Fibroblast of pulmonary artery (primary cell): ENCODE measurements around the gene FAM20B.

Source experiments
- DNase-seq: peaks from one replicate; pipeline ENCODE4 v3.0.0-alpha.2; 2010; ENCODE audit warnings: low read depth
- H3K4me3 ChIP-seq: replicated peaks from 2 replicates; pipeline ENCODE4 v1.5.1; 2011; ENCODE audit warnings: low read depth, mild to moderate bottlenecking, control low read depth, low read length, moderate library complexity
- CTCF ChIP-seq: IDR thresholded peaks from 2 replicates; pipeline ENCODE4 v1.5.1; 2011; ENCODE audit warnings: mild to moderate bottlenecking, control low read depth, low read length, inconsistent platforms; ENCODE audit errors: missing control alignments

The FAM20B gene

GRCh38 chr1:179104611-179105250 is 79.0 kb downstream of the FAM20B start:
- DNase-seq: no peak
- no peak for TF ChIP-seq CTCF
- H3K4me3 ChIP-seq: no peak overlapping the region

- H3K4me3 ChIP-seq: no peak overlapping the region
- TF ChIP-seq CTCF: peak; percentile 41
- no peak for DNase-seq
These were observed 79.7 kb downstream of the FAM20B start for GRCh38 chr1:179105393-179105792.

- no peak for TF ChIP-seq CTCF
- no peak overlapping the region for H3K4me3 ChIP-seq
- no peak for DNase-seq
These were observed 82.3 kb downstream of the FAM20B start for GRCh38 chr1:179107706-179108629.

GRCh38 chr1:179108644-179109043 is 83.0 kb downstream of the FAM20B start:
- DNase-seq: no peak
- TF ChIP-seq CTCF: no peak
- no peak overlapping the region for H3K4me3 ChIP-seq

- no peak for TF ChIP-seq CTCF
- H3K4me3 ChIP-seq: no peak overlapping the region
- no peak for DNase-seq
These were observed 89.5 kb downstream of the FAM20B start for GRCh38 chr1:179115181-179115580.

- TF ChIP-seq CTCF: no peak
- DNase-seq: no peak
These were observed 93.8 kb downstream of the FAM20B start for GRCh38 chr1:179119513-179119912.

More at GRCh38 chr1:179119513-179119912, 93.8 kb downstream of the FAM20B start:
- H3K4me3 ChIP-seq: no peak overlapping the region
